B cell (primary cell): ENCODE results near the gene TOM1L2. TPM values are rescaled to one million over a fixed set of nuclear protein-coding genes. Genes with fewer than 3 reads are reported as not detected.

Experiments used
- ATAC-seq: fragments of 200-7000 bp; cut with Tn5 transposase; one replicate; pipeline ENCODE4 v1.10.0; 2021; ENCODE audit warnings: low read depth, mild to moderate bottlenecking, moderate number of reproducible peaks, moderate library complexity
- CTCF ChIA-PET: fragments of 350-600 bp; sonication (Branson Sonifier 250); formaldehyde crosslinking; loops from one replicate; lab custom pipeline; 2021; ENCODE audit warnings: antibody characterized with exemption, inconsistent platforms; lab: Charles Lee
- POLR2A ChIA-PET: fragments of 350-600 bp; sonication (Branson Sonifier 250); formaldehyde crosslinking; loops from one replicate; lab custom pipeline; 2021; ENCODE audit warnings: antibody characterized with exemption; lab: Charles Lee
- DNase-seq: peaks from one replicate; pipeline ENCODE4 v3.0.0; 2013
- H2AFZ ChIP-seq: 2 replicates; pipeline ENCODE4 v1.6.1; 2012; ENCODE audit warnings: mild to moderate bottlenecking, low read depth, low read length; ENCODE audit not compliant: insufficient read depth, poor library complexity, severe bottlenecking
- H3K27ac ChIP-seq, 2 donors: 1 replicate in 1 of 2; 2 replicates in 1 of 2; pipeline ENCODE4 v1.5.1; 2012 to 2013; ENCODE audit warnings: low read length in 2 of 2, mild to moderate bottlenecking in 2 of 2, moderate library complexity in 1 of 2
- H3K27me3 ChIP-seq, 4 experiments: fragments of 200-600 bp in 1 of 4; sonication (generic) in 1 of 4; replicated peaks in 1 of 4; 1 replicate in 2 of 4; 2 replicates in 2 of 4; pipeline versions ENCODE4 v1.6.1 to v1.7.0; 2013 to 2016; ENCODE audit warnings: low read length in 3 of 4, mild to moderate bottlenecking in 2 of 4, mixed read lengths in 1 of 4, moderate library complexity in 1 of 4; ENCODE audit not compliant: insufficient read depth in 4 of 4, control insufficient read depth in 3 of 4; ENCODE audit errors: control extremely low read depth in 1 of 4
- H3K36me3 ChIP-seq, 2 experiments: replicated peaks in 1 of 2; 1 replicate in 1 of 2; 2 replicates in 1 of 2; pipeline versions ENCODE4 v1.6.1 to v1.7.1; 2013; ENCODE audit warnings: low read length in 1 of 2; ENCODE audit not compliant: insufficient read depth in 2 of 2, control insufficient read depth in 1 of 2; ENCODE audit errors: control extremely low read depth in 1 of 2, extremely low read depth in 1 of 2
- H3K4me1 ChIP-seq, 2 donors: fragments of 200-600 bp in 1 of 2; sonication (generic) in 1 of 2; 1 replicate in 1 of 2; 2 replicates in 1 of 2; pipeline versions ENCODE4 v1.5.1 to v1.6.1; 2013 to 2017; ENCODE audit warnings: low read length in 2 of 2; ENCODE audit not compliant: control insufficient read depth in 2 of 2, insufficient read depth in 2 of 2
- H3K4me2 ChIP-seq: replicated peaks from 2 replicates; pipeline ENCODE3; 2012; ENCODE audit warnings: mild to moderate bottlenecking, low read depth, low read length; ENCODE audit not compliant: poor library complexity, severe bottlenecking
- H3K4me3 ChIP-seq, 5 experiments: fragments of 200-600 bp in 1 of 5; sonication (generic) in 1 of 5; 1 replicate in 3 of 5; 2 replicates in 2 of 5; pipeline versions ENCODE4 v1.5.1 to v1.7.0; 2011 to 2016; ENCODE audit warnings: low read length in 4 of 5, mild to moderate bottlenecking in 4 of 5, low read depth in 2 of 5, control low read depth in 1 of 5, moderate library complexity in 1 of 5; ENCODE audit not compliant: insufficient read depth in 1 of 5; ENCODE audit errors: control extremely low read depth in 1 of 5, extremely low read depth in 1 of 5
- H3K79me2 ChIP-seq: fragments of 200-600 bp; sonication (generic); one replicate; pipeline ENCODE4 v1.6.0; 2016; ENCODE audit warnings: low read length; ENCODE audit not compliant: control insufficient read depth, insufficient read depth
- H3K9ac ChIP-seq: fragments of 200-600 bp; sonication (generic); 2 replicates; pipeline ENCODE4 v1.6.1; 2017; ENCODE audit warnings: mild to moderate bottlenecking, low read length, moderate library complexity
- H3K9me3 ChIP-seq, 3 donors: one replicate each; pipeline versions ENCODE4 v1.6.1 to v1.7.1; 2013; ENCODE audit warnings: low read length in 2 of 3; ENCODE audit not compliant: control insufficient read depth in 2 of 3, insufficient read depth in 1 of 3; ENCODE audit errors: control extremely low read depth in 1 of 3
- H4K20me1 ChIP-seq: 2 replicates; pipeline ENCODE4 v1.6.0; 2012; ENCODE audit warnings: mild to moderate bottlenecking, low read length; ENCODE audit not compliant: insufficient read depth, control insufficient read depth, poor library complexity, severe bottlenecking
- H3K27ac Mint-ChIP-seq: one replicate; pipeline ENCODE4 v1.8.0; 2021; ENCODE audit warnings: mixed read lengths
- H3K27me3 Mint-ChIP-seq: one replicate; pipeline ENCODE4 v1.8.0; 2021; ENCODE audit warnings: mixed read lengths
- H3K4me1 Mint-ChIP-seq: one replicate; pipeline ENCODE4 v1.8.0; 2021; ENCODE audit warnings: mixed read lengths
- H3K4me3 Mint-ChIP-seq: one replicate; pipeline ENCODE4 v1.8.0; 2021; ENCODE audit warnings: mixed read lengths
- H3K9me3 Mint-ChIP-seq: one replicate; pipeline ENCODE4 v1.8.0; 2022; ENCODE audit warnings: mixed read lengths; ENCODE audit not compliant: insufficient read depth
- EZH2 ChIP-seq: IDR thresholded peaks from 2 replicates; pipeline ENCODE4 v1.6.1; 2012; ENCODE audit warnings: borderline replicate concordance, low read depth, mild to moderate bottlenecking, moderate library complexity, low read length; ENCODE audit not compliant: insufficient read depth, poor library complexity, severe bottlenecking
- WGBS: methylation state at CpG from one replicate; pipeline ENCODE4 v1.1.5; 2013; ENCODE audit warnings: missing lambda C conversion rate; ENCODE audit not compliant: insufficient coverage; 5-methylcytosine and 5-hydroxymethylcytosine counted together
- intact Hi-C: fragments of 100-400 bp; cut with micrococcal nuclease; formaldehyde crosslinking; loops from one replicate; pipeline ENCODE4 v1.10.0; 2022
- polyA plus RNA-seq: library from polyadenylated mRNA; depleted of rRNA; stranded (reverse); fragments of >200 nt; gene quantifications from 2 replicates; pipeline ENCODE4 v1.2.3, GENCODE V29; 2012
- total RNA-seq, 2 donors: library from RNA; stranded (reverse); fragments of 120-200 nt in 1 of 2; gene quantifications; 1 replicate in 1 of 2; 2 replicates in 1 of 2; pipeline versions ENCODE4 v1.2.3 to v1.2.4, GENCODE V29; 2013 to 2022
- TF ChIP-seq, protein P1 (sequence below): fragments of 200-600 bp; IDR thresholded peaks from one replicate; pipeline ENCODE4 v1.8.0; 2022; ENCODE audit warnings: antibody characterized with exemption, mild to moderate bottlenecking

Gene TOM1L2
- total and polyA plus RNA-seq, 2 donors (not counting 1 experiment from before 2014, with no cell fraction given) = 25.1 to 29.7 TPM

DNA sequence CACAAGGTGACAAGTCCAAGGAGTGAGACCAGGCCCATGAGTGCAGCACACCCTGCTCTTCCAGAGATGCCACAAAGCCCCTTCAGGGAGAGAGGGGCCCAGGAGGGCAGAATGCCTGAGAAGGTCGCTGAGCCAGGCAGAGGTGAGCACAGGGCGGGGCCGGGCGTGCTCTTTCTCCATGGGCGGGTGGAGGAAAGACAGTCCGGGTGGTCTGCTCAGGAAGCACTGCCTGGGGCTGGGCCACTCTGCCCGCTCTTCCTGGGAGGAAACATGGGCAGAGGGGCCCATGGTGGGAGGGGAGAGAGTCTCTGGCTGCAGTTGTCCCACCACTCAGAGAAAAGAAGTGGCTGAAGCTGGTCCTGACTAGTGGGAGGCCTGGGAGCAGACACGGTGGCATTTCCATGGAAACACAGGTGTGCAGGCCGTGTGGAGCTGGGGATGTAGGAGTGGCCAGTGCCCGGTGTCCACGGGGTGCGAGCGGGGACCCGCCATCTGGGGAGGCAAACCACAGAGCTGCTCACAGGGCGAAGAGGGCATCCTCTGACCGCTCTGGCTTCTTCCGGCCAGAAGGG lies 125.0 kb downstream of the TOM1L2 start:
- no peak for TF ChIP-seq EZH2
- TF ChIP-seq, protein P1, sequence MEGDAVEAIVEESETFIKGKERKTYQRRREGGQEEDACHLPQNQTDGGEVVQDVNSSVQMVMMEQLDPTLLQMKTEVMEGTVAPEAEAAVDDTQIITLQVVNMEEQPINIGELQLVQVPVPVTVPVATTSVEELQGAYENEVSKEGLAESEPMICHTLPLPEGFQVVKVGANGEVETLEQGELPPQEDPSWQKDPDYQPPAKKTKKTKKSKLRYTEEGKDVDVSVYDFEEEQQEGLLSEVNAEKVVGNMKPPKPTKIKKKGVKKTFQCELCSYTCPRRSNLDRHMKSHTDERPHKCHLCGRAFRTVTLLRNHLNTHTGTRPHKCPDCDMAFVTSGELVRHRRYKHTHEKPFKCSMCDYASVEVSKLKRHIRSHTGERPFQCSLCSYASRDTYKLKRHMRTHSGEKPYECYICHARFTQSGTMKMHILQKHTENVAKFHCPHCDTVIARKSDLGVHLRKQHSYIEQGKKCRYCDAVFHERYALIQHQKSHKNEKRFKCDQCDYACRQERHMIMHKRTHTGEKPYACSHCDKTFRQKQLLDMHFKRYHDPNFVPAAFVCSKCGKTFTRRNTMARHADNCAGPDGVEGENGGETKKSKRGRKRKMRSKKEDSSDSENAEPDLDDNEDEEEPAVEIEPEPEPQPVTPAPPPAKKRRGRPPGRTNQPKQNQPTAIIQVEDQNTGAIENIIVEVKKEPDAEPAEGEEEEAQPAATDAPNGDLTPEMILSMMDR = no peak
- DNase-seq = no peak

DNA sequence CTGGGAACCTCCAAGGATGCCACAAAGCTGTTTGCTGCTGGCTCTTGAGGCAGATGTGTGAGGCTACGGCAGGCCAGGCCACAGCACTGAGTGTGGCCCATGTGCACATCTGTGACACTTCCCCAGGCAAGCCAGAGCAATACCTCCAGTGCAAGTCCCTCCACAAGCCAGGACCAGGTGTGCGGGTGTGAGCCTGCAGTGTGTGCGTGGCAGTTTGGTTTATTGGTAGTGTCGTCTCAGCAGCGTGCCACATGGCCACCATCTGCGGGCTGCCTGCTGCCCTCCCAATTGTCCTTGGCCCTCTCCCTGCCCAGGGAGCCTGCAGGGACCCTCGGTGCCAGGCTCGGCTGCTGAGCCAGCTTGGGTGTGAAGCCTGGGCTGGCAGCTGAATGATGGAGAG lies 125.6 kb downstream of the TOM1L2 start:
- no peaks in the 10 kb centered on the region for H4K20me1 ChIP-seq
- no peak overlapping the region for H3K9ac ChIP-seq
- H3K27me3 Mint-ChIP-seq = no peaks in the 10 kb centered on the region
- H3K4me1 Mint-ChIP-seq = peaks cover 29% of the 10 kb centered on the region
- TF ChIP-seq, protein P1 = no peak
- TF ChIP-seq EZH2 = no peak
- no peak overlapping the region for H3K4me3 Mint-ChIP-seq
- H3K4me1 ChIP-seq = peaks cover 24 to 29% of the 10 kb centered on the region in 2 donors
- H2AFZ ChIP-seq = no peak overlapping the region
- no peak overlapping the region for H3K4me2 ChIP-seq
- WGBS = 96% methylated on average over 6 of the region's 8 CpGs
- H3K27me3 ChIP-seq = no peaks in the 10 kb centered on the region
- ATAC-seq = no peak
- no peaks in the 10 kb centered on the region for H3K9me3 Mint-ChIP-seq
- H3K4me3 ChIP-seq = no peak overlapping the region
- peak overlapping the region; percentile 6 for H3K27ac Mint-ChIP-seq
- no peak for DNase-seq
- intact Hi-C loops = no loop called here
- POLR2A ChIA-PET = no interaction called here
- no peaks in the 10 kb centered on the region for H3K79me2 ChIP-seq
- CTCF ChIA-PET = no interaction called here
- no peaks in the 10 kb centered on the region for H3K9me3 ChIP-seq
- H3K36me3 ChIP-seq = no peaks in the 10 kb centered on the region
- H3K27ac ChIP-seq = no peak overlapping the region

More for the DNA sequence above, 125.0 kb downstream of the TOM1L2 start:
- H3K4me1 Mint-ChIP-seq = peaks cover 33% of the 10 kb centered on the region
- Histone ChIP-seq H3K4me1 (peaks cover 24 to 31% of the 10 kb centered on the region in 2 donors), H3K79me2 (no peaks in the 10 kb centered on the region), H3K4me2 (no peak overlapping the region), H2AFZ (no peak overlapping the region), H4K20me1 (no peaks in the 10 kb centered on the region), H3K4me3 (no peak overlapping the region), H3K9me3 (no peaks in the 10 kb centered on the region), H3K27ac (no peak overlapping the region), H3K9ac (no peak overlapping the region), H3K27me3 (no peaks in the 10 kb centered on the region), H3K36me3 (no peaks in the 10 kb centered on the region)
- no peak overlapping the region for H3K4me3 Mint-ChIP-seq
- no peaks in the 10 kb centered on the region for H3K27me3 Mint-ChIP-seq
- no peak for ATAC-seq
- CTCF ChIA-PET = interaction anchor here (0.5 to 1.3 kb wide), 3 partner anchors 13 to 183 kb away, joined by 3 to 4 read pairs (median 3); no protein-coding TSS in a partner anchor
- no peak overlapping the region for H3K27ac Mint-ChIP-seq
- POLR2A ChIA-PET = no interaction called here
- intact Hi-C loops = no loop called here
- 89% methylated on average over 17 of the region's 17 CpGs for WGBS
- H3K9me3 Mint-ChIP-seq = no peaks in the 10 kb centered on the region
